Measurements from ENCODE around the gene ORM1.

The ORM1 gene

GRCh38 chr9:114335745-114336144 is 12.8 kb downstream of the ORM1 start:
- no peak for TF ChIP-seq CTCF (IDR thresholded peaks at IDR 0.05; ENCODE audit: control insufficient read depth, insufficient read depth, low read depth, low read length, missing control alignments)
- DNase-seq (ENCODE audit: low read depth) = no peak
- no peak overlapping the region for H3K4me3 ChIP-seq (ENCODE audit: control insufficient read depth, low read depth, low read length)

- H3K4me3 ChIP-seq (ENCODE audit: control insufficient read depth, low read depth, low read length) = no peak overlapping the region
- no peak for DNase-seq (ENCODE audit: low read depth)
- TF ChIP-seq CTCF (IDR thresholded peaks at IDR 0.05; ENCODE audit: control insufficient read depth, insufficient read depth, low read depth, low read length, missing control alignments) = no peak
Measured at GRCh38 chr9:114336157-114336556, 13.3 kb downstream of the ORM1 start.

GRCh38 chr9:114336699-114337395 is 13.9 kb downstream of the ORM1 start:
- TF ChIP-seq CTCF (IDR thresholded peaks at IDR 0.05; ENCODE audit: control insufficient read depth, insufficient read depth, low read depth, low read length, missing control alignments) = no peak
- DNase-seq (ENCODE audit: low read depth) = no peak
- no peak overlapping the region for H3K4me3 ChIP-seq (ENCODE audit: control insufficient read depth, low read depth, low read length)

GRCh38 chr9:114338187-114338586 is 15.3 kb downstream of the ORM1 start:
- no peak for TF ChIP-seq CTCF (IDR thresholded peaks at IDR 0.05; ENCODE audit: control insufficient read depth, insufficient read depth, low read depth, low read length, missing control alignments)
- no peak overlapping the region for H3K4me3 ChIP-seq (ENCODE audit: control insufficient read depth, low read depth, low read length)
- no peak for DNase-seq (ENCODE audit: low read depth)

- DNase-seq (ENCODE audit: low read depth) = no peak
- H3K4me3 ChIP-seq (ENCODE audit: control insufficient read depth, low read depth, low read length) = no peak overlapping the region
- peak; percentile 92 for TF ChIP-seq CTCF (IDR thresholded peaks at IDR 0.05; ENCODE audit: control insufficient read depth, insufficient read depth, low read depth, low read length, missing control alignments)
Measured at GRCh38 chr9:114339130-114339908, 16.4 kb downstream of the ORM1 start.

GRCh38 chr9:114341152-114341830 is 18.4 kb downstream of the ORM1 start:
- TF ChIP-seq CTCF (IDR thresholded peaks at IDR 0.05; ENCODE audit: control insufficient read depth, insufficient read depth, low read depth, low read length, missing control alignments) = no peak
- no peak overlapping the region for H3K4me3 ChIP-seq (ENCODE audit: control insufficient read depth, low read depth, low read length)
- DNase-seq (ENCODE audit: low read depth) = no peak
